Stimulated activated CD8-positive, alpha-beta memory T cell treated with anti-CD3 and anti-CD28 coated beads, Interleukin-15, amount 100 ng/mL, for 4 hours (primary cell): ENCODE measurements around the gene KLK14.

Experiments used
- DNase-seq, 2 donors: peaks; one replicate each; pipeline ENCODE4 v3.0.0-alpha.2; 2020; ENCODE audit warnings: low read depth in 2 of 2

Gene KLK14

DNA sequence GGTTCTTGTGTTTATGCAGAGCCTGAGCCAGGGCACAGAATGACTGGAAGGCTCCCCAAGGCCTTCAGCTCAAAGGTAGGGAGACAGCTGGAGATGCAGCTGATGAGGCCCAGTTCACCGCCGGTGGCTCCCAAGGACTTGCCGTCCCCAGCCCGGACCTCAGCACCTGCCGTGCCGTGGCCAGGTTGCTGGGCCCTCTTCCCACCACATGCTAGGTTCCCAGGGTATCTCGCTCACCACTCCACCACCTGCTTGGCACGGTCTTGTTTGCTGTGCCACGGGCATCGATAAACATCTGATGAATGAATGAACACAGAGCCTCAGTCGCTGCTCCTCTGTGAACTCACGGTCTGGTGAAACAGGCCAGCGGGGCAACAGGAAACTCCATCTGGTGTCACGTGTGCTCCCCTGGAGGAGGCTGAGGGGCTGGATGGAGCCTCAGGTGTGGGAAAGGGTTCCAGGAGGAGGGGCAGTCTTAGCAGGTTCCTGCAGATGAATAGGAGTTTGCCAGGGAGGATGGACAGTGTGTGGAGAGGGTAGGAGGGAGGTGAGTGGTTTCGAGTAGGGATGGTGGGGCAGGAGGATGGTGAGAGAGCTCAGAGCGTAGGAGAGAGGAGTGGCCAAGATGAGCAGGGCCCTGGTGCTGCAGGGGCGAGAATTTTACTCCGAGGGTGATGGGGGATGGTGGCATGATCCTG, 3.6 kb upstream of the KLK14 start:
- DNase-seq: no peak

- DNase-seq: no peak
Observed at GRCh38 chr19:51084505-51084904, 1.8 kb upstream of the KLK14 start.

DNA sequence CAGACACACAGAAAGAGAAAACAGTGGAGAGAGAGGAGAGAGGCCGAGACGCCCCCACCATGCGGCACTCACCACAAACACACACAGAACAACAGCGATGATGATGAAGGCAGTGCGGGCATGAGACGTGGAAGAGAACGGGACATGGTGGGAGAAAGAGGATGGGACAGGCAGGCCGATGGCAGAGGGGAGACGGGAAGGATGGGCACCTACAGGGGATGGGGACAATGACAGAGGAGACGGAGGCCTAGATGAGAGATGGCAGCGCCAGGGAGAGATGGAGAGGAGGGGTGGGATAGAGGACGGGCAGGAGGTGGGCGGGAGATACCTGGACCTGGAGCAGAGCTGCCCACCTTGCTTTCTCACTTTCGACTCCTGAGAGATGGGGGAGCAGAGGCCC, 1.1 kb upstream of the KLK14 start:
- no peak for DNase-seq

GRCh38 chr19:51083181-51083580, 494 bp upstream of the KLK14 start:
- no peak for DNase-seq

DNA sequence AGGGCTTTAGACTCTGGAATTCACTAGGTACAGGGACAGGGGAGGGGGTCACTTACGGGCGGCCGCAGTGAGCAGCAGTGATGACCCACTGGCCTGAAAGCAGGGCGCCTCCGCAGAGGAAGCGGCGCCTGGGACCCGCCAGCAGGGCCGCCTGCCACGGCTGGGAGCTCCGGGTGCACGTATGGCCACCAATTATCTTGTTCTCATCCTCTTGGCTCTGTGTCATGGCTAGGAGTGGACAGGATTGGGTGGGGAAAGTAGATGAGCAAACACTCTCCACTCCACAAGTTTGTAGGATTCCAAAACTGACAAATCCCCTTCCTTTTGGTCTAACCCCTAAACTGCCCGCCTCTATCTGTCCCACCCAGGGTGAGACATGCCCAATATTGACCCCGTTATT, 1.2 kb downstream of the KLK14 start:
- DNase-seq: no peak

DNA sequence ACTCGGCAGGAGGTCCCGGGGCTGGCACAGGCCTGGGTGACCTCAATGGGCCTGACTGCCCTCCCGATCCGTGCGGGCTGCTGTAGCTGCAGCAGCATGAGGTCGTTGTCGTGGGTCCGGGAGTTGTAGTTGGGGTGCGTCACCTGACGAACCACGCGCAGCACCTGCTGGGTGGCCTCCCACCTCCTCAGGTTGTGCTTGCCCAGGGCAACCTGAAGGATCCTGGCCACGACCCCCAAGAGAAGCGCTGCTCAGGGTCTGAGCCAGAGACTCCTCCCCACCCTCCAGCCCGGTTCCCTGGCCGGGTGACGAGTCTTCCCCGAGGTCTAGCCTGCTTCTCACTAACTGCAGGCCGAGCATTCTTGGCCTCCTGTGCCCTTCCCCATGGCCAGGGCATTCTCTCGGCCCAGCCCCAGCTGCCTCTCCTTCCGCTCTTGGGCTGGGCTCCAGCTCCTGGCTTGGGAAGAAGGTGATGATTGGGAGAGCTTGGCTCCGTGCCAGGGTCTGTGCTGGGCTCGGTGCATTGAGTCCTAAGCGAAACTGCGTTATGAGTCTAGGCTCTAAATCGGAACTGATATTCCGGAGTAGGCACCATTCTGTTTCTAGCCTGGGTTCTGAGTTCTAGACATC, 3.1 kb downstream of the KLK14 start:
- no peak for DNase-seq

GRCh38 chr19:51078731-51079130, 4.0 kb downstream of the KLK14 start:
- DNase-seq: no peak

DNA sequence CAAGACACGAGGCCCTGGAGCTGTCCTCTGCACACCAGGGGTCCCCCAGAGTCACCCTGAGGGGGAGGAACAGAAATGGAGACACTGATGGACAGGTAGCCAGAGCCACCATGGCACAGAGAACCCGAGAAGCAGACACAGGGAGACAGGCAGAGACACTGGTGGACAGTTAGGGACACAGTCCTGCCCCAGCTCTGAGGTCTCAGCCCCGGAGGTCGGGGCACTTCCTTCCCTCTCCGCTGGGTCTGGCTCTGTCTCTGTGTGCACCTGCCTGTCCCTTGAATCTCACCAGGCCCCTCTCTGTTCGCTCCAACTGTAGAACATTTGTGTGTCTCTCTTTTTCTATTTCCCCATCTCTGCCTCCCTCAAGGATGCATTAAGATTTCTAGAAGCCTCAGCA, 4.6 kb downstream of the KLK14 start:
- no peak for DNase-seq

GRCh38 chr19:51076631-51077213, 6.0 kb downstream of the KLK14 start:
- DNase-seq: no peak

- DNase-seq: no peak
Observed at GRCh38 chr19:51075998-51076397, 6.7 kb downstream of the KLK14 start.

- DNase-seq: no peak
Observed at GRCh38 chr19:51071095-51071405, 11.6 kb downstream of the KLK14 start.

GRCh38 chr19:51070334-51071094, 12.2 kb downstream of the KLK14 start:
- no peak for DNase-seq

DNA sequence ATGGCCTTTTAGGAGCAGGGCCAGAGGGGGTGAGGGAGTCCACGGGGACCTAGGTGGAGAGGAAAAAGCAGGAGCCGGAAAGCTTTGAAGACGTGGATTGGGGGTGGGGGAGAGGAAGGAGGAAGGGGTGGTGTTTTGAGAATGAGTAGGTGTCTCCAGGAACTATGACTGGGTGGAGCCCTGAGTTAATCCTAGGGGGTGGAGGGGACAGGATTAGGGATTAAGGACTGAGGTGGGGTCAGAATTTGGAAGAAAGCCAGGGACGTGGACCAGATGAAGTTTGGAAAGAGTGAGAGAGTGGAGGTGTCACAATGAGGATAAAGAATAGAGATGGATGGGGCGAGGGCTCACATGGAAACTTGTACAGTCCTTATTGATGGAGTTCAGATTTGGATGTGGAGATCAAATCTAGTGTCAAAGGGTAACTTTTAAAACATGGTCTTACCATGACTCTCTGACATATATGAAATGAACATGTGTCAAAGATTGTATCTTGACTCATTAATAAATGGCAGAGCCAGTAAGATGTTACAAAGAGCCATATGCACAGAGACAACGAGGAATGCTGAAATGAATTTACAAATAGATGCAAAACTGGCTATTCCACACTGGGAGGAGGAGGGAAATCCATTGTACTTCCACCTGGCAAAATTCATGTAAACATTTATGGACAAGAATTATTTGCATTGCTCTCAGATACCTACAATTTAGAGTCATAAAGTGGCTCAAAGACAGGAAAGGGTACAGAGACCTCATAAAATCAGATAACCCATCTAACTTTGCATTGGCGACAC, 16.1 kb downstream of the KLK14 start:
- DNase-seq: no peak

- no peak for DNase-seq
Observed at GRCh38 chr19:51065221-51065960, 17.3 kb downstream of the KLK14 start.

- DNase-seq: no peak
Observed at GRCh38 chr19:51064534-51065220, 18.0 kb downstream of the KLK14 start, which contains the start of gene KLK13. TSS of gene KLK13 (minus strand) at chr19:51065092. CDS start at chr19:51065067, 25 bp downstream.

GRCh38 chr19:51063664-51064063, 19.0 kb downstream of the KLK14 start:
- DNase-seq: no peak

DNA sequence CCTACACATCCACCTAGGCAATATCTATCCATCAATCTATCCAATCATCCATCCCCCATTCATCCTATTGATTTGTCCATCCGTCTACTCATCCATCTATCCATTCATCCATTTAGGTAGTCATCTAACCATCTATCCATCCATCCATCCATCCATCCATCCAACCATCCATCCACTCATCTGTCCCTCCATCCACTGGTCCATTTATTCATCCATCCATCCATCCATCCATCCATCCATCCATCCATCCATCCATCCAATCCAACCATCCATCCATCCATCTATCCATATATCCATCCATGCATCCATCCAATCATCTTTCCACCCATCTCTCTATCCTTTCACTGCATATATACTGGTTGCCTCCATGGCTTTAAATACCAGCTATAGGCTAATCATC, 21.7 kb downstream of the KLK14 start:
- no peak for DNase-seq

DNA sequence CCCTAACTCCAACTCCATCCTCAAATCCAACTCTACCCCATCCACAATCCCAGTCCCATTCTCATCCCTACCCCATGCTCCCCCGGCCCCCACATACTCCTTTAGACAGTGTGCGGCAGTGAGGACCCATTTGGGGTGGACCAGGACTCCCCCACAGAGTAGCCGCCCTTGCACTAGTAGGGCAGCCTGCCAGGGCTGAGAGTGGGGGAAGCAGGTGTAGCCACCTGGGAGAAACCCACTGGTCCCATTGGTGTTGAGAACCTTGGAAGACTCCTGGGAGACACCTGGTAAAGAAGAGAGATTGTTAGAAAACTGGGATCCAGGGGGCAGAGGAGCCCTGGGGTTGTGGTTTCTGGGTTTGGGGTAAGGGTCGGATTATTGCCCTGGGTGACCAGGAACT, 22.4 kb downstream of the KLK14 start:
- no peak for DNase-seq

GRCh38 chr19:51059715-51060114, 23.0 kb downstream of the KLK14 start:
- no peak for DNase-seq

GRCh38 chr19:51055866-51056265, 26.8 kb downstream of the KLK14 start:
- no peak for DNase-seq

DNA sequence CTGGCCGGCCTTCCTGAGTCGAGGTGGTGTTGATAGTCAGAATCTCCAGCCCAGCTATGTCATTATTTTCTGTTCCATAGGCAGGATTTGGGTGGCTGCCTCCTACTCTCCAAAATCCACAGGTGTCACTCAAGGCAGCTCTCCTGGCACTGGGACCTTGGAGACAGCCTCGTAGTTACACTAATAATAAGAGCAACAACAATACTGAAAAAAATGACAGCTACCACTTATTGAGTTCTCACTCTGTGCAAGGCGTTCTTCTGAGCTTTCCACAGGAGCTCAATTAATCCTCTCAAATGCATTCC, 35.7 kb downstream of the KLK14 start:
- DNase-seq: no peak
